Activated gamma-delta T cell treated with anti-CD3 and anti-CD28 coated beads, Interleukin-2, amount 50 U/mL, for 16 hours (primary cell): ENCODE results near the gene GIPC1.
"Not testable (repeated sequence)": the region's sequence is repeated elsewhere in the genome, so short reads cannot be mapped to it uniquely, and the experiment has no call there.

ENCODE experiments used
- DNase-seq: peaks from one replicate; pipeline ENCODE4 v3.0.0-alpha.2; 2020; ENCODE audit warnings: low read depth

The GIPC1 gene

GRCh38 chr19:14496029-14496833, at the start of gene GIPC1:
Gene GIPC1, minus strand, starts transcription at chr19:14496127. Its CDS starts 13,151 bp downstream, at chr19:14482976.
- peak; percentile 59 for DNase-seq

GRCh38 chr19:14545716-14546082, 49.8 kb upstream of the GIPC1 start:
- DNase-seq, result no peak

GRCh38 chr19:14544977-14545715, 49.2 kb upstream of the GIPC1 start:
- DNase-seq, result no peak

- DNase-seq, result no peak
Observed at GRCh38 chr19:14544047-14544446, 48.1 kb upstream of the GIPC1 start.

GRCh38 chr19:14542711-14543328, 46.9 kb upstream of the GIPC1 start:
- no peak for DNase-seq

GRCh38 chr19:14541979-14542378, 46.1 kb upstream of the GIPC1 start:
- not testable (repeated sequence) for DNase-seq

GRCh38 chr19:14540741-14541525, 45.0 kb upstream of the GIPC1 start:
- no peak for DNase-seq

GRCh38 chr19:14536926-14537692, 41.2 kb upstream of the GIPC1 start:
- no peak for DNase-seq

- DNase-seq, result no peak
Observed at GRCh38 chr19:14533450-14533849, 37.5 kb upstream of the GIPC1 start.

GRCh38 chr19:14530506-14530905, 34.6 kb upstream of the GIPC1 start:
- DNase-seq, result no peak

GRCh38 chr19:14530005-14530348, 34.0 kb upstream of the GIPC1 start:
- DNase-seq, result no peak

GRCh38 chr19:14529254-14530004, 33.5 kb upstream of the GIPC1 start, which contains the start of gene TECR:
Gene TECR, plus strand, starts transcription at chr19:14529594. Its CDS starts 103 bp downstream, at chr19:14529697.
- DNase-seq, result peak; percentile 100

GRCh38 chr19:14528419-14529253, 32.7 kb upstream of the GIPC1 start:
- no peak for DNase-seq

- no peak for DNase-seq
Observed at GRCh38 chr19:14526423-14526822, 30.5 kb upstream of the GIPC1 start.

GRCh38 chr19:14525729-14526128, 29.8 kb upstream of the GIPC1 start:
- no peak for DNase-seq

- no peak for DNase-seq
Observed at GRCh38 chr19:14520543-14520942, 24.6 kb upstream of the GIPC1 start.

- DNase-seq, result no peak
Observed at GRCh38 chr19:14519860-14520407, 24.0 kb upstream of the GIPC1 start.

GRCh38 chr19:14519245-14519859, 23.4 kb upstream of the GIPC1 start:
- no peak for DNase-seq
